PC-9 (cell line): ENCODE results near the gene FUBP3.

Source experiments
- EZH2 ChIP-seq: fragments of 200-600 bp; sonication (generic); IDR thresholded peaks from 2 replicates; pipeline ENCODE4 v1.8.0; 2017; ENCODE audit warnings: antibody characterized with exemption, low read depth
- TF ChIP-seq, protein P1 (sequence below): fragments of 200-600 bp; sonication (generic); conservative IDR thresholded peaks from 2 replicates; pipeline ENCODE4 v1.6.1; 2017; ENCODE audit warnings: mixed run types, antibody characterized with exemption, mild to moderate bottlenecking, moderate library complexity

DNA sequence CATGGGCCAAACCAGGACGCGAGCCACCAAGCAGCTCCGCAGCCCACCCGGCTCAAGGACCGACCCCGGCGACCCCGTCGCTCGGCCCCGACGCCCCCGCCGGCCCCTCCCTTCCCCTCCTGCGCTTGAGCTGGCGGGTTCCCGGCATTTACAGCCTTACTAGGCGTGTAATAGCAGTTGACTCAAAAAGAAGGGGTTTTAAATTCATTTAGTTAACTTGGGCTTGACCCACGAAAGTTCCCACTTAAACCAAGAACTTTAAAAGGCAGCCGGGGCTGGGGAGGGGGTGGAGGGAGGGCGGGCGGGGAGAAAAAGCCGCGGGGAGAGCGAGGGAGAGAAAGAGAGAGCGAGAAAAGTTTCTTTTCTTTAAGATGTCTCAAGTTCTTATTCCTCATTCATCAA, 85.7 kb downstream of the FUBP3 start:
- no peak for TF ChIP-seq EZH2
- TF ChIP-seq, protein P1, sequence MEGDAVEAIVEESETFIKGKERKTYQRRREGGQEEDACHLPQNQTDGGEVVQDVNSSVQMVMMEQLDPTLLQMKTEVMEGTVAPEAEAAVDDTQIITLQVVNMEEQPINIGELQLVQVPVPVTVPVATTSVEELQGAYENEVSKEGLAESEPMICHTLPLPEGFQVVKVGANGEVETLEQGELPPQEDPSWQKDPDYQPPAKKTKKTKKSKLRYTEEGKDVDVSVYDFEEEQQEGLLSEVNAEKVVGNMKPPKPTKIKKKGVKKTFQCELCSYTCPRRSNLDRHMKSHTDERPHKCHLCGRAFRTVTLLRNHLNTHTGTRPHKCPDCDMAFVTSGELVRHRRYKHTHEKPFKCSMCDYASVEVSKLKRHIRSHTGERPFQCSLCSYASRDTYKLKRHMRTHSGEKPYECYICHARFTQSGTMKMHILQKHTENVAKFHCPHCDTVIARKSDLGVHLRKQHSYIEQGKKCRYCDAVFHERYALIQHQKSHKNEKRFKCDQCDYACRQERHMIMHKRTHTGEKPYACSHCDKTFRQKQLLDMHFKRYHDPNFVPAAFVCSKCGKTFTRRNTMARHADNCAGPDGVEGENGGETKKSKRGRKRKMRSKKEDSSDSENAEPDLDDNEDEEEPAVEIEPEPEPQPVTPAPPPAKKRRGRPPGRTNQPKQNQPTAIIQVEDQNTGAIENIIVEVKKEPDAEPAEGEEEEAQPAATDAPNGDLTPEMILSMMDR: no peak
